HG02870 (cell line): ENCODE data around the gene PDSS2.
"Not testable (repeated sequence)": the region's sequence is repeated elsewhere in the genome, so short reads cannot be mapped to it uniquely, and the experiment has no call there.

Experiments used
- ATAC-seq: cut with Tn5 transposase; IDR thresholded peaks from one replicate; pipeline ENCODE4 v1.9.1; 2021; ENCODE audit warnings: mild to moderate bottlenecking, moderate library complexity; ENCODE audit not compliant: unreplicated experiment

The PDSS2 gene

GRCh38 chr6:107186047-107186446, 273.3 kb downstream of the PDSS2 start:
- ATAC-seq, result no peak

GRCh38 chr6:107185391-107185970, 273.9 kb downstream of the PDSS2 start:
- ATAC-seq, result no peak

GRCh38 chr6:107184435-107184834, 274.9 kb downstream of the PDSS2 start:
- ATAC-seq, result no peak

- ATAC-seq, result no peak
Measured at GRCh38 chr6:107180099-107180498, 279.3 kb downstream of the PDSS2 start.

GRCh38 chr6:107179004-107179403, 280.4 kb downstream of the PDSS2 start:
- no peak for ATAC-seq

- ATAC-seq, result no peak
Measured at GRCh38 chr6:107173779-107174178, 285.6 kb downstream of the PDSS2 start.

- ATAC-seq, result no peak
Measured at GRCh38 chr6:107171513-107171912, 287.9 kb downstream of the PDSS2 start.

- ATAC-seq, result not testable (repeated sequence)
Measured at GRCh38 chr6:107164299-107164698, 295.1 kb downstream of the PDSS2 start.

- ATAC-seq, result no peak
Measured at GRCh38 chr6:107161521-107161920, 297.8 kb downstream of the PDSS2 start.

GRCh38 chr6:107156617-107157016, 302.7 kb downstream of the PDSS2 start:
- ATAC-seq, result no peak

- no peak for ATAC-seq
Measured at GRCh38 chr6:107154801-107155160, 304.6 kb downstream of the PDSS2 start.

GRCh38 chr6:107154131-107154800, 305.1 kb downstream of the PDSS2 start:
- ATAC-seq, result no peak

GRCh38 chr6:107152638-107153430, 306.5 kb downstream of the PDSS2 start:
- ATAC-seq, result no peak

GRCh38 chr6:107144666-107145065, 314.7 kb downstream of the PDSS2 start:
- ATAC-seq, result no peak

- no peak for ATAC-seq
Measured at GRCh38 chr6:107144014-107144413, 315.4 kb downstream of the PDSS2 start.

GRCh38 chr6:107140581-107140980, 318.8 kb downstream of the PDSS2 start:
- ATAC-seq, result no peak

- not testable (repeated sequence) for ATAC-seq
Measured at GRCh38 chr6:107136324-107136723, 323.0 kb downstream of the PDSS2 start.

- ATAC-seq, result not testable (repeated sequence)
Measured at GRCh38 chr6:107135048-107135680, 324.2 kb downstream of the PDSS2 start.

- ATAC-seq, result no peak
Measured at GRCh38 chr6:107132330-107132954, 326.9 kb downstream of the PDSS2 start.

GRCh38 chr6:107129370-107129925, 329.9 kb downstream of the PDSS2 start:
- ATAC-seq, result no peak

- no peak for ATAC-seq
Measured at GRCh38 chr6:107128577-107128976, 330.8 kb downstream of the PDSS2 start.
